Endometrial microvascular endothelial cells (primary cell): ENCODE data around the gene LRP1B. TPM values are rescaled to one million over a fixed set of nuclear protein-coding genes. Genes with fewer than 3 reads are reported as not detected.

Source experiments
- in situ Hi-C: cut with HindIII; loops from 2 replicates; pipeline ENCODE4 v1.10.0; 2017; ENCODE audit warnings: low sequenced_read_pairs, low pct_unique_long_range_greater_than_20kb; ENCODE audit errors: inconsistent ontology term
- total RNA-seq: library from RNA; depleted of rRNA; stranded (reverse); fragments of >200 nt; gene quantifications from one replicate; pipeline ENCODE4 v1.2.3, GENCODE V29; 2015; ENCODE audit errors: inconsistent ontology term

The LRP1B gene
- total RNA-seq, 1 donor from 2014 or later = not detected

- in situ Hi-C loops = no loop called here
Observed at GRCh38 chr2:141589314-141589713, 541.5 kb downstream of the LRP1B start.

GRCh38 chr2:141586985-141587384 is 543.8 kb downstream of the LRP1B start:
- in situ Hi-C loops = no loop called here

GRCh38 chr2:141582213-141582612 is 548.6 kb downstream of the LRP1B start:
- in situ Hi-C loops = no loop called here

GRCh38 chr2:141579071-141579470 is 551.7 kb downstream of the LRP1B start:
- in situ Hi-C loops = no loop called here

- in situ Hi-C loops = no loop called here
Observed at GRCh38 chr2:141570474-141571131, 560.2 kb downstream of the LRP1B start.

GRCh38 chr2:141569941-141570340 is 560.9 kb downstream of the LRP1B start:
- in situ Hi-C loops = no loop called here

- in situ Hi-C loops = no loop called here
Observed at GRCh38 chr2:141565597-141565996, 565.2 kb downstream of the LRP1B start.

GRCh38 chr2:141560723-141561122 is 570.1 kb downstream of the LRP1B start:
- in situ Hi-C loops = no loop called here

GRCh38 chr2:141557329-141558095 is 573.3 kb downstream of the LRP1B start:
- in situ Hi-C loops = no loop called here

- in situ Hi-C loops = no loop called here
Observed at GRCh38 chr2:141555876-141556470, 574.8 kb downstream of the LRP1B start.

- in situ Hi-C loops = no loop called here
Observed at GRCh38 chr2:141554810-141555209, 576.0 kb downstream of the LRP1B start.

- in situ Hi-C loops = no loop called here
Observed at GRCh38 chr2:141534666-141535362, 596.0 kb downstream of the LRP1B start.

GRCh38 chr2:141529659-141530058 is 601.2 kb downstream of the LRP1B start:
- in situ Hi-C loops = no loop called here

- in situ Hi-C loops = no loop called here
Observed at GRCh38 chr2:141528990-141529389, 601.8 kb downstream of the LRP1B start.

- in situ Hi-C loops = no loop called here
Observed at GRCh38 chr2:141526760-141527159, 604.1 kb downstream of the LRP1B start.

GRCh38 chr2:141524777-141525176 is 606.0 kb downstream of the LRP1B start:
- in situ Hi-C loops = no loop called here

GRCh38 chr2:141523199-141523598 is 607.6 kb downstream of the LRP1B start:
- in situ Hi-C loops = no loop called here

- in situ Hi-C loops = no loop called here
Observed at GRCh38 chr2:141522702-141523101, 608.1 kb downstream of the LRP1B start.

GRCh38 chr2:141522048-141522447 is 608.8 kb downstream of the LRP1B start:
- in situ Hi-C loops = no loop called here
